Measurements from ENCODE around the gene CEPT1.

Gene CEPT1

GRCh38 chr1:111148376-111148881 is 8.4 kb downstream of the CEPT1 start:
- H2AFZ ChIP-seq (ENCODE audit: low read depth, low read length): no peak overlapping the region
- H3K27ac ChIP-seq (ENCODE audit: low read length): no peak overlapping the region
- no peak overlapping the region for H3K4me3 ChIP-seq (ENCODE audit: low read length)
- peaks cover 89% of the 10 kb centered on the region for H3K79me2 ChIP-seq (ENCODE audit: low read length)
- no peak overlapping the region for H3K4me2 ChIP-seq (ENCODE audit: low read length)
- H3K9me3 ChIP-seq (ENCODE audit: insufficient read depth, low read length): no peaks in the 10 kb centered on the region
- peaks cover 30% of the 10 kb centered on the region for H3K36me3 ChIP-seq (replicated peaks; ENCODE audit: low read depth, low read length)
- H3K9ac ChIP-seq (ENCODE audit: low read length): no peak overlapping the region
- peaks cover 35% of the 10 kb centered on the region for H4K20me1 ChIP-seq (ENCODE audit: insufficient read depth, low read length)
- no peaks in the 10 kb centered on the region for H3K27me3 ChIP-seq (ENCODE audit: low read depth, low read length)
- peaks cover 16% of the 10 kb centered on the region for H3K4me1 ChIP-seq (ENCODE audit: low read length)
- TF ChIP-seq EZH2phosphoT487 (IDR thresholded peaks at IDR 0.05; ENCODE audit: low read depth): no peak
- TF ChIP-seq CTCF (IDR thresholded peaks at IDR 0.05; ENCODE audit: low read depth, low read length): no peak

GRCh38 chr1:111151838-111152237 is 11.8 kb downstream of the CEPT1 start:
- peaks cover 38% of the 10 kb centered on the region for H3K36me3 ChIP-seq (replicated peaks; ENCODE audit: low read depth, low read length)
- H3K4me1 ChIP-seq (ENCODE audit: low read length): peaks cover 5% of the 10 kb centered on the region; the same call in 1 of the 2 replicates
- peaks cover 24% of the 10 kb centered on the region for H4K20me1 ChIP-seq (ENCODE audit: insufficient read depth, low read length)
- no peak overlapping the region for H3K4me3 ChIP-seq (ENCODE audit: low read length)
- H3K27me3 ChIP-seq (ENCODE audit: low read depth, low read length): no peaks in the 10 kb centered on the region
- TF ChIP-seq CTCF (IDR thresholded peaks at IDR 0.05; ENCODE audit: low read depth, low read length) (no peak), EZH2phosphoT487 (IDR thresholded peaks at IDR 0.05; ENCODE audit: low read depth) (no peak)
- H3K27ac ChIP-seq (ENCODE audit: low read length): no peak overlapping the region
- no peak overlapping the region for H3K4me2 ChIP-seq (ENCODE audit: low read length)
- no peak overlapping the region for H2AFZ ChIP-seq (ENCODE audit: low read depth, low read length)
- H3K9ac ChIP-seq (ENCODE audit: low read length): no peak overlapping the region
- peaks cover 88% of the 10 kb centered on the region for H3K79me2 ChIP-seq (ENCODE audit: low read length)
- no peaks in the 10 kb centered on the region for H3K9me3 ChIP-seq (ENCODE audit: insufficient read depth, low read length)

GRCh38 chr1:111154021-111154999 is 14.3 kb downstream of the CEPT1 start:
- no peak for TF ChIP-seq CTCF (IDR thresholded peaks at IDR 0.05; ENCODE audit: low read depth, low read length)
- TF ChIP-seq EZH2phosphoT487 (IDR thresholded peaks at IDR 0.05; ENCODE audit: low read depth): no peak
- H3K36me3 ChIP-seq (replicated peaks; ENCODE audit: low read depth, low read length): peaks cover 35% of the 10 kb centered on the region

GRCh38 chr1:111157431-111157830 is 17.4 kb downstream of the CEPT1 start:
- H3K36me3 ChIP-seq (replicated peaks; ENCODE audit: low read depth, low read length): peaks cover 27% of the 10 kb centered on the region
- peaks cover 65% of the 10 kb centered on the region for H3K79me2 ChIP-seq (ENCODE audit: low read length)
- no peaks in the 10 kb centered on the region for H3K4me1 ChIP-seq (ENCODE audit: low read length)
- H3K9ac ChIP-seq (ENCODE audit: low read length): no peak overlapping the region
- no peak for TF ChIP-seq CTCF (IDR thresholded peaks at IDR 0.05; ENCODE audit: low read depth, low read length)
- no peaks in the 10 kb centered on the region for H3K27me3 ChIP-seq (ENCODE audit: low read depth, low read length)
- H2AFZ ChIP-seq (ENCODE audit: low read depth, low read length): no peak overlapping the region
- H3K27ac ChIP-seq (ENCODE audit: low read length): no peak overlapping the region
- no peaks in the 10 kb centered on the region for H3K9me3 ChIP-seq (ENCODE audit: insufficient read depth, low read length)
- no peak overlapping the region for H3K4me2 ChIP-seq (ENCODE audit: low read length)
- H3K4me3 ChIP-seq (ENCODE audit: low read length): no peak overlapping the region
- peaks cover 18% of the 10 kb centered on the region for H4K20me1 ChIP-seq (ENCODE audit: insufficient read depth, low read length)

More at GRCh38 chr1:111154021-111154999, 14.3 kb downstream of the CEPT1 start:
- Histone ChIP-seq H3K9me3 (ENCODE audit: insufficient read depth, low read length) (no peaks in the 10 kb centered on the region), H3K9ac (ENCODE audit: low read length) (no peak overlapping the region), H3K27me3 (ENCODE audit: low read depth, low read length) (no peaks in the 10 kb centered on the region), H2AFZ (ENCODE audit: low read depth, low read length) (no peak overlapping the region), H4K20me1 (ENCODE audit: insufficient read depth, low read length) (peaks cover 20% of the 10 kb centered on the region), H3K27ac (ENCODE audit: low read length) (no peak overlapping the region), H3K4me3 (ENCODE audit: low read length) (no peak overlapping the region), H3K4me1 (ENCODE audit: low read length) (peaks cover 5% of the 10 kb centered on the region; the same call in 1 of the 2 replicates), H3K4me2 (ENCODE audit: low read length) (no peak overlapping the region), H3K79me2 (ENCODE audit: low read length) (peaks cover 86% of the 10 kb centered on the region)
